ENCODE measurements around the gene TM4SF18.

Gene TM4SF18

DNA sequence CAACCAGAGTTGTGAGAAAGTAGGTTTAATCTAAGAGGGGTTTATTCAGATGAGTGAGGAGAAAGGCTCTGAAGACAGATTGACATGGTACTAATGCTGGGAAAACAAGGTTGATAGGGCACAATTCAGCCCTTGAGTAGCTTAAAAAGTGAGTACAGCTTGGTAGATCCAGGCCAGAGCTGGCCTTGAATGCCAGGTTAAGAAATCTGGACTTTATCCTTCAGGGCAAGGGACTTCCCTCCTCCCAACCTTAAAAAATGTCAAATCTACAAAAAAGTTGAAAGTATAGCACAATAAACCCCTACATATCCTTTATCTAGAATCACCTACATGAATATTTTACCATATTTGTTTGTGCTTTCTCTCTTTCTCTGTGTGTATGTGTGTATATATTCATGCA, 7.9 kb downstream of the TM4SF18 start:
- DNase-seq, result no peak

DNA sequence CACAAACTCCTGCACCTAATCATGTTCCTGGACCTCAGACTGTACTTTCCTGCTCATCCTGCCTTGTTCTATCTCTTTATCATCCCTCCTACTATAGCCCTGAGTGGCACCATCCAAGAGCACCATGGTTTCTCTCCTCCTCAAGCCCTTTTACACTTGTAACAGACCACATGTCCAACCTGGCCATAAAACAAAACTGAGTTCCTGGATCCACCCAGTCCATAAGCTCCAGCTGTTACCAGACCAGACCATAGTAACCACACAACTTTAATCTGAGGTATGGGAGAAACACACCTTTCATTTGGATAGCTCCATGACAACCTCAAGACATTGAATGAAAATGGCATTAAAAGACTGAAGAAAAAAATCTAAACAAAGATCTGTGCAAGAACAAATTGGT, 9.1 kb downstream of the TM4SF18 start:
- DNase-seq, result no peak

DNA sequence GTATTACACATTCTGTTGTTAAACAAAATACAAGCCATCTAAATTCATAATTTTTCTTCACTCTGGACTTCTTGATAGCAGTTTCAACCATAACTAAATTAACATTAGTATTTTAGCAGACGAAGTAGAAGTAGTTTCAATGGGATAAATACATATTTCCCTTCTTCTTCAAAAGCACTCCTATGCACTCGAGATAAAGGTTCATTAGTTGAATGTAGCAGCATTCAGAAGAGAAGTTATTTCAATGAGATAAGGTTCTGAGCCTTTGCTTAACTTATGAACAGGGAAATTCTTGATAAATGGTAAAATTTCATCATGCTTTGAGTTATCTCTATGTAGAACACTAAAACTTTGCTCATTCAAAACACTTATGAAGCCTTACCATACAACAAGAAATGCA, 11.8 kb downstream of the TM4SF18 start:
- DNase-seq, result no peak

DNA sequence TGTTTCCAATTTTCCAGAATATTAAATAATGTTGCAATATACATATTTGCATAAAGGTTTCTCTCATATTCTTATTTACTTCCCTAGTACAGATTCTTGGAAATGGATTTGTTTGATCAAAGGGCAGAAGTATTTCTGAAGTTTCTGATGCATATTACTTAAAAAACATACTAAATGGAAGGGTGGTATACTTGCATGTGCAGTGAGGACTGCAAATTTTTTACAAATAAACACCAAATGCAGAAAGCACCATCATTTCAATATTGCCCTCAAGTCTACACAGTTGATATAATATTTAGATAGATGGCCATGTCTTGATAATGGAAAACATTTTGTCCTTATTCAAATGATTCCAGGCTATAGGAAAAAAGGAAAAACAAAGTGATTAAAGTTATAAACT, 12.3 kb downstream of the TM4SF18 start:
- no peak for DNase-seq

DNA sequence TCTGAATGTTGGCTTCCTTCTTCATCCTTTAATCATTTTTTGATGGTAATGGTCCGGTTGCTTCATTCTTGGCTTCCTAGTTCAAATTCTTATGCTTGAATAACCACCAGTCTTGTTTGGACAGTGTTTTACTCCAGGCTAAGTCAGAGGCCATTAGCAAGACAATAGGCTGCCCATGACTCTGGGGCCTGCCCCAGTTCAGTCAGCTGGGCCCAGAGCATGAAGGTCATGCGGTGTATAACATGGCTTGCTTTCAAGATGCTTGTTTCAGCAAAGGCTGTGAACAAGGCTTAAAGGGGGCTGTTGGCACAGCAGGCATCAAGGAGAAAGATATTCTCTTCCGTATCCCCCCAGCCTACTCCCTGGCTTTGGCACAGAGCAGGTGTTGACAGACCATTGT, 13.7 kb downstream of the TM4SF18 start:
- no peak for DNase-seq

DNA sequence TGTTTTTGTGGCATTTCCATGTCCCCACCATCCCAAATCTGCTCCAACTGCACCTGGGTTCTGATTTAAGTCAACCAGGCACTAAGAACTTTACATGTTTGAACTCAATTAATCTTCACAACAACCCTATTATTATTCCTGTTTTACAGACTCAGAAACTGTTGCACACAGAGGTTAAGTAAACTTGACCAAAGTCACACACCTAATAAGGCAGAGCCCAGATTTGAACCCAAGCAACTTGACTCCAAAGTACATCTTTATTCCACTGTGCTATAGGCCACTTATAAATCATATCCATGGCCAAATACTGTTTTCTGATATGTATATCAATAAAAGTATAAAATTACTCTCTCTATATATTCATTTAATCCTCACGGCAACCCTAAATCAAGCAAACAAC, 16.4 kb downstream of the TM4SF18 start:
- no peak for DNase-seq

DNA sequence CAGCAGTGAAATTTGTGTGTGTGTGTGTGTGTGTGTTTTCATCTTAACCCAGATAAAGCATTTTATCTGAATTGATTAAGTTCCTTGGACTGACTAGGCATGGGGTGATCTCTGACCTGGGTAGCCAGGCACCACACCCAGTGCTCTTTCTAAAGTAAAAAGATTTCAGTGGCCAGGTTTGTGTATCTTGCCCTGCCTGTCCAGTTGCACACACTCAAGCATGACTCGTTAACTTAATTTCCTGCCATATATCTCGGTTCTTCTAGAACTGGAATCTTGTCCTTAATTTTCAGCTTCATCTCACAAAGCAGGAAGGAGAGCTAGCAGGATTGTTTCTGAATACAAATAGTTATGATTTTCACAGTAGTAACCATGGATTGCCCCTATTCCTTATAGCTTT, 17.0 kb downstream of the TM4SF18 start:
- DNase-seq, result no peak

DNA sequence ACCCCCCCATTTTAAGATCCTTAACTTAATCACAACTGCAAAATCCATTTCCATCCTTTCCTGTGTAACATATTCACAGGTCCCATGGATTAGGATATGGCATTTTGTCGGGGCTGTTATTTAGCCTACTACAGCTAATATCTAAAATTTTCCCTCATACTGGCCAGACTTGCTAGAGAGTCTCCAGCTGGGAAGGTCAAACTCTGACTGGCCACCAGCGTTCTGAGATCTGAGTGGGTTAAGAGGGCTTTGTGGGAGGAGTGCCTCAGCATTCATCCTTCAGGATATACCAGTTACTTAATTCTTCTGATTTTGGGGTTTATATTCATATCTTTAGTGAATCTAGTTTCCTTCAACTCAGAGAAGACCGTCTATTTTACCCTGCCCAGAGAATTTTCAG, 17.7 kb downstream of the TM4SF18 start:
- no peak for DNase-seq

DNA sequence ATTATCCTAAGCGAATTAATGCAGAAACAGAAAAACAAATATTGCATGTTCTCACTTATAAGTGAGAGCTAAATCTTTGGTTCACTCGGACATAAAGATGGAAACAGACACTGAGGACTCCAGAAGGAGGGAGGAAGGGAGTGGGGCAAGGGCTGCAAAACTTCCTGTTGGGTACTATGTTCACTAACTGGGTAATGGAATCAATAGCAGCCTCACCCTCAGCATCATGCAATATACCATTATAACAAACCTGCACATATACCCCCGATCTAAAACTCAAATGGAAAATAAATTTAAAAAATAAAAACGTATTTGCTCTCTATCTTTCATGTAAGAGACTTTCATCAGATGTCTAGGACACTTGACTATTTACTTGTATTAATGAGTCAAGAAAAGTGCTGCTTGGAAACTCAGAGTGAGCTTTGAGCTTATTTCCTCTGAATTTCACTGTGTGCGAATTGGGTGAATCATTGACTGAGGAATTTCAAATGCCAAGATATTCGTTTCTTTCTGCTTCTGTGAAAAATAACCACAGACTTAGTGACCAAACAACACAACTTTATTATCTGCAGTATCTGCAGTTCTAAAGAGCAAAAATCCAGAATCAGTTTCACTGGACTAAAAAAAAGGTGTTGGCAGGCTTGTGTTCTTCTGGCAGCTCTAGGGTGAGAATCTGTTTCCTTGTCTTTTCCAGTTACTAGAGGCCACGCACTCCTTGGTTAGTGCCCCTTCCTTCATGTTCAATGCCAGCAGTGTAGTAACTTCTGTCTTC, 18.4 kb downstream of the TM4SF18 start:
- no peak for DNase-seq

DNA sequence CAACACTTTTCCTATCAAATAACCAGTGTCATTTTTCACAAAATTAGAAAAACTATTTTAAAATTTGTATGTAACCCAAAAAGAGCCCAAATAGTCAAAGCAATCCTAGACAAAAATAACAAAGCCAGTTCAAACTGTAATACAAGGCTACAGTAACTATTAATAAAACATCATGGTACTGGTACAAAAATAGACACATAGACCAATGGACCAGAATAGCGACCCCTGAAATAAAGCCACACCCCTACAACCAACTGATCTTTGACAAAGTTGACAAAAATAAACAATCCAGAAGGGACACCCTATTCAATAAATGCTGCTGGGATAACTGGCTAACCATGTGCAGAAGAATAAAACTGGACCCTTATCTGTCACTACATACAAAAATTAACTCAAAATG, 19.9 kb downstream of the TM4SF18 start:
- no peak for DNase-seq

DNA sequence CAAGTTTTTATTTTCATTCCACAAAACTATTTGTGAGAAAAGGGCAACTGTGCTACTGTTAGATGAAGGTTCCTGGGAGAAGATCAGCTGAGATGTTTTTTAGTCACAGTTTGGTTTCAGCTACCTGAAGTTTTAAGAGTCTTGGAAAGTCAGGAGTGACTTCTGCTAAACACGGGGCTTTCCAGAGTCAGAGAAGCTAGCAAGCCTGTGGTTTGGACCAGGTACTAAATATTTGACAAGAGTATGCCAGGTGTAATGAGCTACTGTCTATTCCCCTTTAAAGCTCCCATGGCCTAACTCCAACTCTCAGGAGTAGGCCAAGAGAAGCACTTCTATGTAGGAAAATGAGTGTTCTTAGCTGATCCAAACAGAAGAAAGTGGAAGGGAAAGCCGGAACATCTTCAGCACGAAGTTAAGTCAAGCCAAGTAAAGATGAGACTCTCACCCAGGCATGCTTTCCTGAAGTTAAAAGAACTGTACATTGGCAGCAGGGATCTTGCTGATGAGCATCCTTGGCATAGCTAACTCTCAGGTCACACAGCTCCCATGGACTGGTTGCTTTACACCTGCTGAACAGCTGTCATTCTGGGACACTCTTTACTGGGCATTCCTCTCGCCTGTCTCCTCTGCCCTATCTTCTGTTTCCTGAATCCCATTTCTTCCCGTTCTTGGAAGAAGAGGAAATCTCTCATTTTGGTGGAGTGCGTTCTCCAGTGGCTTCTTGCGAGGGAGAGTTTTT, 22.5 kb downstream of the TM4SF18 start:
- DNase-seq, result no peak

DNA sequence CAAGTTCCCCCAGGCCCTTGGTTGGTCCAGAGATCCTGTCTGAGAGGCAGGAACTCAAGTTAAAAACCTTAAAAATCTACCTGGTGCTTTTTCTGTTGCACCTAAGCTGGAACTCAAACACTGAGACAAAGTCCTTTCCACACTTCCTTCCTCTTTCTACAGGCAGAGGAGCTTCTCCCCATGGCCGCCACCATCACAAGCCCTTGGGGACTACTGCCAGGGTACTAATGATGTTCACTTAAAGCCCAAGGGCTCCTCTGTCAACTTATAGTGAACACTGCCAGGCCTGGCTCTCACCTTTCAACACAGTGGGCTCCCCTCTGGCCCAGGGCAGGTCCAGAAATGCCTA, 26.0 kb downstream of the TM4SF18 start:
- no peak for DNase-seq

DNA sequence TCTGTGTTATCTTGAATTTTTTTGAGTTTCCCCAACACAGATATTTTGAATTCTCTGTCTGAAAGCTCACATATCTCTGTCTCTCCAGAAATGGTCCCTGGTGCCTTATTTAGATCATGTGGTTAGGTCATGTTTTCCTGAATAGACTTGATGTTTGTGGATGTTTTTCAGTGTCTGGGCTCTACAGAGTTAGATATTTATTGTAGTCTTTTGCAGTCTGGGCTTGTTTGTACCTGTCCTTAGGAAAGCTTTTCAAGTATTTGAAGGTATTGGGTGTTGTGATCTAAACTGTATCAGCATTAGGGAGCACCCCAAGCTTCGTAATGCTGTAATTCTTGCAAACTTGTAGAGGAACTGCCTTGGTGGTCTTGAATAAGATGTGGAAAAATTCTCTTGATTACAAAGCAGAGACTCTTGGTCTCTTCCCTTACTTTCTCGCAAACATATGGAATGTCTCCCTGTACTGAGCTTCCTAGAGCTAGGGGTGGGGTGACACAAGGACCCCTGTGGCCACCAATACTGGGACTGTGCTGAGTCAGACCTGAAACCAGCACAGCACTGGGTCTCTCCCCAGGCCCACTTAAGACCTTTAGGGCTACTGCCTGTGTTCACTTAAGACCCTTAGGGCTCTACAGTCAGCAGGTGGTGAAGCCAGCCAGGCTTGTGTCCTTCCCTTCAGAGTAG, 26.5 kb downstream of the TM4SF18 start:
- DNase-seq, result no peak

DNA sequence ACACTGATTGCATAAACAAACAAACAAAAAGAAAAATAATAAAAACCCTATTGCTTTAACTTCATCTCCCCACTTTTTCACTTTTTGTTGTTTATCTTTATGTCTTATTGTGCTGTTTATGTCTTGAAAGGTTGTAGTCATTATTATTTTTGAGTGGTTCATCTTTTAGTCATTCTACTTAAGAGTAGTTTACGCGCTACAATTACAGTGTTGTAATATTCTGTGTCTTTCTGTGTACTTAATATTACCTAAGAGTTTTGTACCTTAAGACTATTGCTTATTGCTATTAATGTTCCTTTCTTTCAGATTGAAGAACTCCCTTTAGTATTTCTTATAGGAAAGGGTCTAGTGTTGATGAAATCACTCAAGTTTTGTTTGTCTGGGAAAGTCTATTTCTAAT, 28.1 kb downstream of the TM4SF18 start:
- DNase-seq, result no peak

DNA sequence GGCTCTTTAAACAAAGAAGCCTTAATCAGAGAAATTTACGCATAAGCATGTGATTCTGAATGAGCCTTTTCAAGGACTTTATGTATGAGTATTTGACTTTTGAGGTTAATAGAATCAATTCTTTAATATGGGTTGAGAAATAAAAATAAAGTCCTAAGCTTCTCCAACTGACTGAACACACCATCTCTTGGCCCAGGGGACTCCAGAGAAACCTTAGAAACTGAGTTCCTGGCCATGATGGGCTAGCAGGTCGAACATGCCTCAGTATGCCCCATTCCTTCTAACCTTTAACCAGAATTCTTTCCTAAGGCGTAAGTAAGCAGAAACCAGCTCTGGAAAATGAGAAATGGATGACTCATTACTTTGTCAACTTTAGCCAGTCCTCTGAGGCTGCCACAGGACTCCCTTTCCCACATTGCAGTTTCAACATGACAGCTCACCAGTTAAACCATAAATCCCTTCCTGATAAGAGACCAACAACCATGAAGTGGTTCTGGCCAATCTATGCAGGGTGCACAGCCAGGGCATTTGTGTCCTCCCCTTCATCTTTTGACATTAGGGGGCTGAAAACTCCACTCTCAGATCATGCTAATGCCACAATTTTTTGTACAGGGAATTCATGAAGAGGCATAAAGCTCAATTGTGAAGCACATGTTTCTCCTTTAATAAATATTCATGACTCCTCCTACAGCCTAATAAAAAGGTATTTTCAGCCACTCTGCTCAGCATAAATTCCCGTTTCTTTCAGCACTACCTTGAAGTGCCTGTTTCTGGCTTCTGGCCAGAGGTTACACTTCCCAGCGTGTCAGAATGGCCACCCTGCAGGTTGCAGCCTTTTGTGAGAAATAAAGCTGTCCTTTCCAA, 33.3 kb downstream of the TM4SF18 start:
- DNase-seq, result no peak

DNA sequence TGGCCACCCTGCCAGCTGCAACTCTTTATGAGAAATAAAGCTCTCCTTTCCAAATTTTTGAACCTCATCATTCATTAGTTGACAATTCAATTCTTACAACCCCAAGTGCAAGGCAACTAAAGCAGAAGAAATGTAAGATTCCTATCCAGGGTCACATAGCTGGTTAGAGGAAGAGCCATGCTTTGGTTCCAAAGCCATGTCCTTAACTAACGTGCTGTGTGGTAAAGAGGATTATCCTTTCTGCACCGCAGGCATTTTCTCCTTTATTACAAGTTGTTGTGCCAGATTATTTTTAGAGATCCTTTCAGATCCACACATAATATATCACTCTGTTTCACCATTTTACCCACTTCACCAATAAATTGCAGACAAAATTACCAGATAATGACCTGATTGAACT, 36.5 kb downstream of the TM4SF18 start:
- no peak for DNase-seq

DNA sequence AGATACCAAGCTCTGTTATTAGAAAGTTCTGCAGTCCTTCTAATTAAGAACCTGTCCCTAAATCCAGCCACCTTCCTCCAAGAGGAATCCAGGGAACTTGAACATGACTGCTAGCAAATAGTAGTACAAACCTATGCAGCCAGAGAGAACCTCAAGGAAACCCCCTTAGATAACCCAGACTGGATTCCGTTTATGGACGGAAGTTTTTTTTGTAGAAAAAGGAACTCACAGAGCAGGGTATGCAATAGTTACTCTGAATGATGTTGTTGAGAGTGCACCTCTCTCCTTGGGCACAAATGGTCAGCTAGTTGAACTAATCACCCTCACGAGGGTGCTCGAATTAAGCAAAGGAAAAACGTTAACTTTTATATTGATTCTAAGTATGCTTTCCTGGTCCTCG, 40.8 kb downstream of the TM4SF18 start:
- DNase-seq, result no peak

DNA sequence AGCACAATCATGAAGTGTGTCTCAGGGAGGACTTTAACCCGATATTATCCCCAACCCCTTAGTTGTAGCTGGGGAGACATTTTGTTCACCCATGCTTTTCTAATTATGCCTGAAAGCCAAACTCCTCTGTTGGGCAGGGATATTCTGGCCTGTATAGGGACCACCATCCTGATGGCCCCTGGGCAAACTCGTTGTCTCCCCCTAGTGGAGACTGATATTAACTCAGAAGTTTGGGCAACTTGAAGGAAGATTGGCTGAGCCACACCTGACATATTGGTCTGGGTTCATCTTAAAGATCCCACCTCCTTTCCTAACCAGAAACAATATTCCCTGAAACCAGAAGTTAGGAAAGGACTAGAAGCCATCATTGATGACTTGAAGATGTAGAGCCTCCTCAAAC, 42.3 kb downstream of the TM4SF18 start:
- DNase-seq, result no peak

DNA sequence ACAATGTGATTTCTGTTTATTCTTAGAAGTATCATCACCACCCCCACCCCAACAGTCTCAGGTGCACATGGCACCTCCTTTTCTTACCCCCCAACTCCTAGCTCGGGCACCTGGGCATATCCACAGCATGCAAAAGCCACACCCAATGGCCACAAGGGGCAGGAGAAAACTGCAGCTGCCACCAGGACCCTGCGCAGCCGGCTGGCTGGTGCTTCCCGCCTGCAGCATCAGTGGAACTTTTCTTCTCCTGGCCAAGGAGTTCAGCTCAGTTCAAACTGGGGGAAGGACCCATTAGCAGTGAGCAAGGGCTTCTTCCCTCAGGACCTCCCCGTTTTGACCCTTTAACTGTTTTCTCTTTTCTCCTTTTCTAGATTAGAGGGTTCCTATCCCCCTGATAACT, 44.8 kb downstream of the TM4SF18 start:
- no peak for DNase-seq

DNA sequence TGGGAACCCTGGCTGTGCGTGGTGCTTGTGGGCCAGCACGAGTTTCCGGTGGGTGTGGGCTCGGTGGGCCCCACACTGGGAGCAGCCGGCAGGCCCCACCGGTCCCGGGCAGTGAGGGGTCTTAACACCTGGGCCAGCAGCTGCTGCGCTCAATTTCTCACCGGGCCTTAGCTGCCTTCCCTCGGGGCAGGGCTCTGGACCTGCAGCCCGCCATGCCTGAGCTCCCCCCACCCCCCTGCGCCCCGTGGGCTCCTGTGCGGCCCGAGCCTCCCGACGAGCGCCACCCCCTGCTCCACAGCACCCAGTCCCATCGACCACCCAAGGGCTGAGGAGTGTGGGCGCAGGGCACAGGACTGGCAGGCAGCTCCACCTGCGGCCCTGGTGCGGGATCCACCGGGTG, 49.4 kb downstream of the TM4SF18 start:
- no peak for DNase-seq

DNA sequence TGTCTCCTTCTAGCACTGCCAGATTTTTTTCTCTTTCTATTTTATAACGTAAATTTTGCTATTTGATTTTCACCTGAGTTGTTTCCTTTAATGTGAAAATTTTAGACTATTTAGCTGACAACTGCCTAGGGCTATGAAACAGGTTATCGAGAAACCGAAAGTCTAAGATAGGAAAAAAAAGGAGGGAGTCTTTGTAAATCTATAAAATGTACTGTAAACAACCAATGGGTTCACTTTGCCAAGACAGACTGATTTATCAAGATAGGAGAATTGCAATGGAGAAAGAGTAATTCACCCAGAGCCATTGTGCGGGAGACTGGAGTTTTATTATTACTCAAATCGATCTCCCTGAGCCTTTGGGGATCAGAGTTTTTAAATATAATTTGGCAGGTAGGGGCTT, 50.0 kb downstream of the TM4SF18 start:
- DNase-seq, result no peak

DNA sequence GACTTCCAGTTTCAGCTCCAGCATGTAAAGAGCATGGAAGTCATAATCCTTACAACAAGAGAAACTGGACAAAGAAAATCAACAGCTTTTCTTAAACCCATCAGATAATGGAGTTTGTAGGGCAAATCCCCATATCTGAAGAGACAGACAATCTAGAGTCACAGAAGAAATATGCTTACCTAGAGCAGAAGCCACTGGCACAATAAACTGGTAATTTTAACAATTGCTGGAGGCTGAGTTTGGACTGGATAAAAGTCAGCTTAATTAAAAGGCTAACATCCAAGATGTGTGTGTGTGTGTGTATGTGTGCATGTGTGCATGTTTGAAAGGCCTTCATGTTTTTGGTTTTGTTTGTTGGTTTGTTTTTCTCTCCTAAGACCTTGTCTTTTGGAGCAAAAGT, 50.6 kb downstream of the TM4SF18 start:
- DNase-seq, result no peak

DNA sequence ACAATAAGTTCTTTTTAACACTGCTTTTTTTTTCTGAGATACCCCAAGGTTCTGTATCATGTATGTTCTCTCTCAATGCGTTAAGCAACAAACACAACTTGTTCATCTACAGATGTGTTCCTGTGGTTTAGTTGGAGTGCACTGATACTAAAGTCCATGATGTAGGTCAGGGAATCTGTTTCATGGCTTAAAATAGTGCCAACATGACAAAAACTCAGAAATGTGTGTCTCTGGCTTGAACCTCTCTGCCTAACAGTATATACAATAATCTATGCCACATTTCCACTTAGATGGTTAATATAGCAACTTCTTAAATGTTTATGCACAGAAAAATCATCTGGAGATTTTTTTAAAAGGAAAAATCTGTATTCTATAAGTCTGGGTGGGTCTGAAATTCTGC, 51.1 kb downstream of the TM4SF18 start:
- no peak for DNase-seq
